WTC11 (cell line): Measurements from ENCODE around the gene BPIFB2. TPM values are rescaled to one million over a fixed set of nuclear protein-coding genes. Genes with fewer than 3 reads are reported as not detected.

Source experiments
- ATAC-seq: fragments of 200-7000 bp; cut with Tn5 transposase; 2 replicates; pipeline ENCODE4 v1.10.0; 2021; ENCODE audit warnings: mild to moderate bottlenecking, moderate library complexity
- CTCF ChIA-PET: fragments of 300-600 bp; sonication (Branson Sonifier 250); formaldehyde crosslinking; loops from one replicate; lab custom pipeline; 2021; ENCODE audit warnings: antibody characterized with exemption; lab: Charles Lee
- POLR2A ChIA-PET: fragments of 350-600 bp; sonication (Branson Sonifier 250); formaldehyde crosslinking; loops from one replicate; lab custom pipeline; 2021; ENCODE audit warnings: antibody characterized with exemption; lab: Charles Lee
- DNase-seq: peaks from one replicate; pipeline ENCODE4 v3.0.0; 2021; ENCODE audit warnings: low spot score
- H3K27ac Mint-ChIP-seq: 2 replicates; pipeline ENCODE4 v1.8.0; 2021; ENCODE audit warnings: mixed read lengths
- H3K27me3 Mint-ChIP-seq: 2 replicates; pipeline ENCODE4 v1.8.0; 2021; ENCODE audit warnings: low read depth, mild to moderate bottlenecking, moderate library complexity, mixed read lengths
- H3K36me3 Mint-ChIP-seq: 2 replicates; pipeline ENCODE4 v1.8.0; 2021; ENCODE audit warnings: mixed read lengths
- H3K4me1 Mint-ChIP-seq: 2 replicates; pipeline ENCODE4 v1.8.0; 2022; ENCODE audit warnings: mixed read lengths
- H3K4me3 Mint-ChIP-seq: 2 replicates; pipeline ENCODE4 v1.8.0; 2021; ENCODE audit warnings: mild to moderate bottlenecking, moderate library complexity, mixed read lengths
- H3K9me3 Mint-ChIP-seq: 2 replicates; pipeline ENCODE4 v1.8.0; 2021; ENCODE audit warnings: mixed read lengths
- CBFB ChIP-seq: sonication (generic); formaldehyde crosslinking; IDR thresholded peaks from 2 replicates; pipeline ENCODE4 v1.8.1; 2022; ENCODE audit warnings: mild to moderate bottlenecking, low read depth, missing genetic modification reagents
- CREM ChIP-seq: sonication (generic); formaldehyde crosslinking; IDR thresholded peaks from 2 replicates; pipeline ENCODE4 v1.8.1; 2022; ENCODE audit warnings: mild to moderate bottlenecking, missing genetic modification reagents, moderate library complexity
- CTCF ChIP-seq: fragments of 200-600 bp; IDR thresholded peaks from 2 replicates; pipeline ENCODE4 v1.8.0; 2022; ENCODE audit warnings: antibody characterized with exemption
- E2F1 ChIP-seq: sonication (generic); formaldehyde crosslinking; IDR thresholded peaks from 2 replicates; pipeline ENCODE4 v1.8.0; 2022; ENCODE audit warnings: mild to moderate bottlenecking, missing genetic modification reagents
- E2F5 ChIP-seq: sonication (generic); formaldehyde crosslinking; IDR thresholded peaks from 2 replicates; pipeline ENCODE4 v1.8.1; 2022; ENCODE audit warnings: mild to moderate bottlenecking, moderate library complexity, missing genetic modification reagents
- ERG ChIP-seq: fragments of 250-450 bp; sonication (Bioruptor Pico); IDR thresholded peaks from 2 replicates; pipeline ENCODE4 v1.8.0; 2021; ENCODE audit warnings: mild to moderate bottlenecking
- ESRRA ChIP-seq: sonication (generic); formaldehyde crosslinking; IDR thresholded peaks from 2 replicates; pipeline ENCODE4 v1.8.1; 2022; ENCODE audit warnings: mild to moderate bottlenecking, missing genetic modification reagents, borderline replicate concordance
- FOXJ3 ChIP-seq: sonication (generic); formaldehyde crosslinking; IDR thresholded peaks from 2 replicates; pipeline ENCODE4 v1.9.0; 2021; ENCODE audit warnings: missing genetic modification reagents, mild to moderate bottlenecking, borderline replicate concordance
- KAT7 ChIP-seq: sonication (generic); formaldehyde crosslinking; IDR thresholded peaks from 2 replicates; pipeline ENCODE4 v1.8.1; 2023; ENCODE audit warnings: missing genetic modification reagents, mild to moderate bottlenecking, borderline replicate concordance
- MYBL2 ChIP-seq: sonication (generic); formaldehyde crosslinking; IDR thresholded peaks from 2 replicates; pipeline ENCODE4 v1.8.1; 2023; ENCODE audit warnings: mild to moderate bottlenecking, moderate library complexity, missing genetic modification reagents
- NR3C1 ChIP-seq: sonication (generic); formaldehyde crosslinking; conservative IDR thresholded peaks from 2 replicates; pipeline ENCODE4 v1.8.1; 2023; ENCODE audit warnings: low read depth, mild to moderate bottlenecking, missing genetic modification reagents
- OVOL2 ChIP-seq: fragments of 250-450 bp; sonication (Bioruptor Pico); IDR thresholded peaks from 2 replicates; pipeline ENCODE4 v1.9.0; 2021; ENCODE audit warnings: mild to moderate bottlenecking, borderline replicate concordance
- PRRX2 ChIP-seq: fragments of 250-450 bp; sonication (Bioruptor Pico); IDR thresholded peaks from 2 replicates; pipeline ENCODE4 v1.8.0; 2021; ENCODE audit warnings: mild to moderate bottlenecking
- SMAD4 ChIP-seq: sonication (generic); formaldehyde crosslinking; IDR thresholded peaks from 2 replicates; pipeline ENCODE4 v1.8.0; 2022; ENCODE audit warnings: mild to moderate bottlenecking, missing genetic modification reagents
- SP1 ChIP-seq: sonication (generic); formaldehyde crosslinking; conservative IDR thresholded peaks from 2 replicates; pipeline ENCODE4 v1.8.1; 2022; ENCODE audit warnings: missing genetic modification reagents
- STAT6 ChIP-seq: sonication (generic); formaldehyde crosslinking; conservative IDR thresholded peaks from 2 replicates; pipeline ENCODE4 v1.8.1; 2023; ENCODE audit warnings: mild to moderate bottlenecking, low read depth, missing genetic modification reagents, moderate library complexity
- TCF7 ChIP-seq: sonication (generic); formaldehyde crosslinking; IDR thresholded peaks from 2 replicates; pipeline ENCODE4 v1.8.0; 2022; ENCODE audit warnings: mild to moderate bottlenecking, low read depth, missing genetic modification reagents, moderate library complexity
- TEAD4 ChIP-seq: sonication (generic); formaldehyde crosslinking; IDR thresholded peaks from 2 replicates; pipeline ENCODE4 v1.8.0; 2022; ENCODE audit warnings: mild to moderate bottlenecking, missing genetic modification reagents
- ZNF396 ChIP-seq: fragments of 250-450 bp; sonication (Bioruptor Pico); IDR thresholded peaks from 2 replicates; pipeline ENCODE4 v1.8.0; 2021; ENCODE audit warnings: mild to moderate bottlenecking, moderate library complexity, borderline replicate concordance
- ZNF416 ChIP-seq: fragments of 250-450 bp; sonication (Bioruptor Pico); IDR thresholded peaks from 2 replicates; pipeline ENCODE4 v1.9.0; 2021; ENCODE audit warnings: mild to moderate bottlenecking, inconsistent platforms
- total RNA-seq: library from RNA; stranded (reverse); gene quantifications from 3 replicates; pipeline ENCODE4 v1.2.3, GENCODE V29; 2021

BPIFB2 gene
- total RNA-seq, 1 experiment from 2014 or later = 0.09 TPM

- CTCF ChIA-PET = interaction anchor here (0.5 to 0.7 kb wide), 2 partner anchors 72 to 1391 kb away, joined by 3 read pairs; no protein-coding TSS in a partner anchor
- H3K4me3 Mint-ChIP-seq = no peak overlapping the region
- H3K27me3 Mint-ChIP-seq = no peaks in the 10 kb centered on the region
- H3K27ac Mint-ChIP-seq = no peak overlapping the region
- TF ChIP-seq TCF7 (no peak), SP1 (CRISPR knock-in tag) (no peak), CTCF (no peak), E2F5 (CRISPR knock-in tag) (no peak), CBFB (CRISPR knock-in tag) (no peak), NR3C1 (no peak), TEAD4 (CRISPR knock-in tag) (no peak), ZNF416 (no peak), STAT6 (CRISPR knock-in tag) (no peak), E2F1 (no peak), ERG (CRISPR knock-in tag) (no peak), SMAD4 (CRISPR knock-in tag) (no peak), FOXJ3 (CRISPR knock-in tag) (no peak)
- TF ChIP-seq, all 79 proteins: peak for 0
- Mint-ChIP-seq H3K36me3 (no peaks in the 10 kb centered on the region), H3K4me1 (no peaks in the 10 kb centered on the region), H3K9me3 (no peaks in the 10 kb centered on the region)
- no peak for DNase-seq
- no peak for ATAC-seq
- POLR2A ChIA-PET = no interaction called here
These were observed 16.7 kb downstream of the BPIFB2 start for GRCh38 chr20:33024243-33024560.

- TF ChIP-seq PRRX2 (CRISPR knock-in tag) (no peak), CREM (CRISPR knock-in tag) (no peak), ESRRA (CRISPR knock-in tag) (no peak), OVOL2 (no peak), ZNF396 (CRISPR knock-in tag) (no peak), MYBL2 (CRISPR knock-in tag) (no peak), KAT7 (CRISPR knock-in tag) (no peak)
These were observed 17.3 kb downstream of the BPIFB2 start for GRCh38 chr20:33024609-33025317.

More at GRCh38 chr20:33024609-33025317, 17.3 kb downstream of the BPIFB2 start:
- ATAC-seq (no peak), DNase-seq (no peak)
- no peaks in the 10 kb centered on the region for H3K36me3 Mint-ChIP-seq
- H3K4me1 Mint-ChIP-seq = no peaks in the 10 kb centered on the region
- H3K27ac Mint-ChIP-seq = no peak overlapping the region
- H3K4me3 Mint-ChIP-seq = no peak overlapping the region
- no peaks in the 10 kb centered on the region for H3K27me3 Mint-ChIP-seq
- H3K9me3 Mint-ChIP-seq = no peaks in the 10 kb centered on the region
- CTCF ChIA-PET = no interaction called here
- POLR2A ChIA-PET = no interaction called here
